ENCODE results near the gene ANKRD17. TPM values are rescaled to one million over a fixed set of nuclear protein-coding genes. Genes with fewer than 3 reads are reported as not detected.

The ANKRD17 gene
- total RNA-seq, 1 donor, result 80.7 TPM

GRCh38 chr4:73161527-73162185 is 96.9 kb downstream of the ANKRD17 start:
- TF ChIP-seq CTCF (IDR thresholded peaks at IDR 0.05; ENCODE audit: insufficient read depth, low read depth, low read length), result no peak
- no peak for DNase-seq (ENCODE audit: low read depth)

GRCh38 chr4:73156394-73156793 is 102.2 kb downstream of the ANKRD17 start:
- no peak for TF ChIP-seq CTCF (IDR thresholded peaks at IDR 0.05; ENCODE audit: insufficient read depth, low read depth, low read length)
- H3K4me3 ChIP-seq (ENCODE audit: low read depth, low read length), result no peak overlapping the region
- DNase-seq (ENCODE audit: low read depth), result no peak

More at GRCh38 chr4:73161527-73162185, 96.9 kb downstream of the ANKRD17 start:
- no peak overlapping the region for H3K4me3 ChIP-seq (ENCODE audit: low read depth, low read length)

- peak; percentile 14 for DNase-seq (ENCODE audit: low read depth)
- no peak for TF ChIP-seq CTCF (IDR thresholded peaks at IDR 0.05; ENCODE audit: insufficient read depth, low read depth, low read length)
- H3K4me3 ChIP-seq (ENCODE audit: low read depth, low read length), result no peak overlapping the region
Measured at GRCh38 chr4:73152893-73153292, 105.7 kb downstream of the ANKRD17 start.

GRCh38 chr4:73142995-73143547 is 115.5 kb downstream of the ANKRD17 start:
- no peak for DNase-seq (ENCODE audit: low read depth)
- no peak for TF ChIP-seq CTCF (IDR thresholded peaks at IDR 0.05; ENCODE audit: insufficient read depth, low read depth, low read length)
- no peak overlapping the region for H3K4me3 ChIP-seq (ENCODE audit: low read depth, low read length)

GRCh38 chr4:73139991-73140390 is 118.6 kb downstream of the ANKRD17 start:
- no peak for TF ChIP-seq CTCF (IDR thresholded peaks at IDR 0.05; ENCODE audit: insufficient read depth, low read depth, low read length)
- no peak for DNase-seq (ENCODE audit: low read depth)
- no peak overlapping the region for H3K4me3 ChIP-seq (ENCODE audit: low read depth, low read length)

- no peak overlapping the region for H3K4me3 ChIP-seq (ENCODE audit: low read depth, low read length)
- no peak for DNase-seq (ENCODE audit: low read depth)
- TF ChIP-seq CTCF (IDR thresholded peaks at IDR 0.05; ENCODE audit: insufficient read depth, low read depth, low read length), result no peak
Measured at GRCh38 chr4:73139245-73139644, 119.4 kb downstream of the ANKRD17 start.
